GM23338 (cell line): Measurements from ENCODE around the gene ARHGDIA. TPM values are rescaled to one million over a fixed set of nuclear protein-coding genes. Genes with fewer than 3 reads are reported as not detected.

Source experiments
- ATAC-seq: fragments of 200-7000 bp; cut with Tn5 transposase; 3 replicates; pipeline ENCODE4 v1.9.1; 2020
- DNase-seq: peaks from one replicate; pipeline ENCODE4 v3.0.0-alpha.2; 2015; ENCODE audit warnings: low spot score
- H2AFZ ChIP-seq: fragments of 200-600 bp; sonication (generic); 2 replicates; pipeline ENCODE4 v1.8.0; 2016; ENCODE audit warnings: antibody characterized with exemption, mild to moderate bottlenecking, moderate library complexity
- H3F3A ChIP-seq: fragments of 200-600 bp; sonication (generic); replicated peaks from 2 replicates; pipeline ENCODE4 v1.8.0; 2017; ENCODE audit warnings: antibody characterized with exemption, mixed run types, low read depth
- H3K27ac ChIP-seq: fragments of 200-600 bp; sonication (generic); 2 replicates; pipeline ENCODE4 v1.6.1; 2016; ENCODE audit warnings: low read depth
- H3K27me3 ChIP-seq: fragments of 200-600 bp; sonication (generic); 2 replicates; pipeline ENCODE4 v1.8.0; 2016; ENCODE audit warnings: mild to moderate bottlenecking, mixed run types, moderate library complexity; ENCODE audit not compliant: insufficient read depth
- H3K36me3 ChIP-seq: fragments of 200-600 bp; sonication (generic); 2 replicates; pipeline ENCODE4 v1.8.0; 2016; ENCODE audit warnings: mild to moderate bottlenecking; ENCODE audit not compliant: insufficient read depth
- H3K4me1 ChIP-seq: fragments of 200-600 bp; sonication (generic); 2 replicates; pipeline ENCODE4 v1.8.0; 2016; ENCODE audit warnings: mild to moderate bottlenecking, moderate library complexity; ENCODE audit not compliant: insufficient read depth
- H3K4me2 ChIP-seq: fragments of 200-600 bp; sonication (generic); 2 replicates; pipeline ENCODE4 v1.7.1; 2017; ENCODE audit warnings: mixed run types
- H3K4me3 ChIP-seq: fragments of 200-600 bp; sonication (generic); 2 replicates; pipeline ENCODE4 v1.6.1; 2016; ENCODE audit warnings: mixed run types
- H3K79me2 ChIP-seq: fragments of 200-600 bp; sonication (generic); replicated peaks from 2 replicates; pipeline ENCODE4 v1.8.0; 2017; ENCODE audit warnings: mild to moderate bottlenecking; ENCODE audit not compliant: insufficient read depth
- H3K9me2 ChIP-seq: fragments of 200-600 bp; sonication (generic); 2 replicates; pipeline ENCODE4 v1.8.0; 2017; ENCODE audit not compliant: insufficient read depth
- H4K20me1 ChIP-seq: fragments of 200-600 bp; sonication (generic); replicated peaks from 2 replicates; pipeline ENCODE4 v1.8.0; 2017; ENCODE audit warnings: mild to moderate bottlenecking; ENCODE audit not compliant: insufficient read depth
- H3K27ac Mint-ChIP-seq: 2 replicates; pipeline ENCODE4 v1.8.0; 2020; ENCODE audit warnings: inconsistent platforms, mild to moderate bottlenecking, moderate library complexity, mixed read lengths
- H3K27me3 Mint-ChIP-seq: 3 replicates; pipeline ENCODE4 v1.8.0; 2022; ENCODE audit warnings: low read depth, mild to moderate bottlenecking, moderate library complexity, mixed read lengths, inconsistent platforms; ENCODE audit not compliant: insufficient read depth, poor library complexity
- H3K36me3 Mint-ChIP-seq: 3 replicates; pipeline ENCODE4 v1.8.0; 2021; ENCODE audit warnings: low read depth, mild to moderate bottlenecking, inconsistent platforms, moderate library complexity, mixed read lengths
- H3K4me1 Mint-ChIP-seq: 3 replicates; pipeline ENCODE4 v1.8.0; 2020; ENCODE audit warnings: mild to moderate bottlenecking, inconsistent platforms, mixed read lengths
- H3K4me3 Mint-ChIP-seq: 3 replicates; pipeline ENCODE4 v1.8.0; 2021; ENCODE audit warnings: moderate library complexity, mild to moderate bottlenecking, inconsistent platforms, mixed read lengths
- H3K9me3 Mint-ChIP-seq: 3 replicates; pipeline ENCODE4 v1.8.0; 2020; ENCODE audit warnings: moderate library complexity, mild to moderate bottlenecking, inconsistent platforms, mixed read lengths
- CREB1 ChIP-seq: fragments of 250-450 bp; sonication (Bioruptor Pico); IDR thresholded peaks from 2 replicates; pipeline ENCODE4 v1.5.0; 2020; ENCODE audit warnings: low read depth, mild to moderate bottlenecking, moderate library complexity
- EZH2 ChIP-seq: fragments of 200-600 bp; sonication (generic); IDR thresholded peaks from one replicate; pipeline ENCODE4 v1.8.0; 2017; ENCODE audit warnings: antibody characterized with exemption, mild to moderate bottlenecking, low read depth; ENCODE audit not compliant: unreplicated experiment
- REST ChIP-seq: IDR thresholded peaks from one replicate; pipeline ENCODE4 v1.6.1; 2018; ENCODE audit warnings: antibody characterized with exemption; ENCODE audit not compliant: unreplicated experiment
- STAT1 ChIP-seq: IDR thresholded peaks from one replicate; pipeline ENCODE4 v1.6.1; 2016; ENCODE audit warnings: antibody characterized with exemption; ENCODE audit not compliant: unreplicated experiment
- ZNF114 ChIP-seq: fragments of 250-450 bp; sonication (Bioruptor Pico); IDR thresholded peaks from 2 replicates; pipeline ENCODE4 v1.5.0; 2020; ENCODE audit warnings: mild to moderate bottlenecking, moderate library complexity
- ZNF331 ChIP-seq: fragments of 250-450 bp; sonication (Bioruptor Pico); IDR thresholded peaks from 2 replicates; pipeline ENCODE4 v1.5.0; 2020; ENCODE audit warnings: low read depth, mild to moderate bottlenecking, moderate library complexity
- polyA plus RNA-seq: library from polyadenylated mRNA; unstranded; fragments of >200 nt; fragmentation: Nextera tagmentation; extraction: Ambion mirVana; gene quantifications from 2 replicates; pipeline ENCODE4 v1.2.1, GENCODE V29; 2016
- total RNA-seq: library from RNA; depleted of rRNA; stranded (reverse); fragments of >200 nt; shearing (Covaris generic); gene quantifications from 2 replicates; pipeline ENCODE4 v1.2.3, GENCODE V29; 2014
- TF ChIP-seq, protein P1 (sequence below), 2 experiments: fragments of 200-600 bp in 1 of 2; sonication (generic) in 1 of 2; conservative IDR thresholded peaks; 2 replicates each; pipeline versions ENCODE4 v1.5.1 to v1.6.1; 2016 to 2017; ENCODE audit warnings: antibody characterized with exemption in 2 of 2, low read depth in 2 of 2, mild to moderate bottlenecking in 2 of 2, moderate library complexity in 1 of 2

The ARHGDIA gene
- total and polyA plus RNA-seq, 2 experiments from 2014 or later, result 125 to 140 TPM

DNA sequence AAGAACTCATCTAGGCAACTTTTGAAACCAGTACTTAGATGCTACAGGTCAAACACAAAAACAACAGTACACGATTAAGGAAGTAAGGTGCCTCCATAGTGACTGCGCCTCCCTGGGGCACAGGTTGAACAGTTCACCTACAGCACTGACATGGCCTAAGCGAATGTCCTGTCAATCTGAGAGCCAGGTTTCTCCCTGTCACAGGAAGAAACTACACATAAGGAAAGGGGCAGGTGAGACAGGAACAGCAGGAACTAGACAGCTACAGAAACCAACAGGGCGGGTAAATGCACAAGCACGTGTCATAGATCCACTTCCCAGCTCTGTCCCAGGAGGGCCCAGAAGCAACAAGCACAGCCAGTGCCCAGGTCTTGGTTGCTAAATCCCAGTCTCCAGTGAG lies 8.0 kb upstream of the ARHGDIA start (continued):
- no peak for TF ChIP-seq CREB1 (CRISPR knock-in tag)
- TF ChIP-seq ZNF331, result no peak
- TF ChIP-seq STAT1, result no peak
- no peak for TF ChIP-seq EZH2

DNA sequence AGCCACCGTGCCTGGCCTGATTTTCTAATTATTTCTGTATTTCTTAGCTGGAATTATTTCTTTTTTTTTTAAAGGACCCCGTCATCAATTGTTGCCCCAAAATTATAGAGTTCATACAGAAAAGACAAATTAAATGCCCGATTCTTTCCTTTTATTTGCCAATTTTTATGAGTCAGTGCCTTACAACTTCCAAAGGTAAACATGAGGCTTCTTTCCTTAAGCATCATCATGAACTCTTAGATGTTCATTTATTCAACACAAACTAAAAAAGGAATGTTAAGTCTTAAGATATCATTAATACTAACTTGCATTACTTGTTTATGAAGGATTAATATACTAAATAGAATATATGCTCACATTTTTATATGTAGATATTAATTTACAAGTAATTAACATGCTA lies 7.2 kb upstream of the ARHGDIA start:
- ATAC-seq (no peak), DNase-seq (no peak)
- peaks cover 15% of the 10 kb centered on the region for H3K27me3 Mint-ChIP-seq
- Histone ChIP-seq H3K36me3 (peaks cover 9% of the 10 kb centered on the region; the same call in 1 of the 2 replicates), H3K79me2 (no peaks in the 10 kb centered on the region), H2AFZ (no peak overlapping the region), H3F3A (no peaks in the 10 kb centered on the region), H3K27ac (no peak overlapping the region), H3K4me2 (no peak overlapping the region), H4K20me1 (peaks cover 4% of the 10 kb centered on the region), H3K9me2 (no peaks in the 10 kb centered on the region), H3K4me1 (no peaks in the 10 kb centered on the region), H3K27me3 (no peaks in the 10 kb centered on the region), H3K4me3 (no peak overlapping the region)
- H3K4me1 Mint-ChIP-seq, result no peaks in the 10 kb centered on the region
- H3K36me3 Mint-ChIP-seq, result peaks cover 51% of the 10 kb centered on the region
- no peak for TF ChIP-seq EZH2
- TF ChIP-seq STAT1, result no peak
- TF ChIP-seq, protein P1, sequence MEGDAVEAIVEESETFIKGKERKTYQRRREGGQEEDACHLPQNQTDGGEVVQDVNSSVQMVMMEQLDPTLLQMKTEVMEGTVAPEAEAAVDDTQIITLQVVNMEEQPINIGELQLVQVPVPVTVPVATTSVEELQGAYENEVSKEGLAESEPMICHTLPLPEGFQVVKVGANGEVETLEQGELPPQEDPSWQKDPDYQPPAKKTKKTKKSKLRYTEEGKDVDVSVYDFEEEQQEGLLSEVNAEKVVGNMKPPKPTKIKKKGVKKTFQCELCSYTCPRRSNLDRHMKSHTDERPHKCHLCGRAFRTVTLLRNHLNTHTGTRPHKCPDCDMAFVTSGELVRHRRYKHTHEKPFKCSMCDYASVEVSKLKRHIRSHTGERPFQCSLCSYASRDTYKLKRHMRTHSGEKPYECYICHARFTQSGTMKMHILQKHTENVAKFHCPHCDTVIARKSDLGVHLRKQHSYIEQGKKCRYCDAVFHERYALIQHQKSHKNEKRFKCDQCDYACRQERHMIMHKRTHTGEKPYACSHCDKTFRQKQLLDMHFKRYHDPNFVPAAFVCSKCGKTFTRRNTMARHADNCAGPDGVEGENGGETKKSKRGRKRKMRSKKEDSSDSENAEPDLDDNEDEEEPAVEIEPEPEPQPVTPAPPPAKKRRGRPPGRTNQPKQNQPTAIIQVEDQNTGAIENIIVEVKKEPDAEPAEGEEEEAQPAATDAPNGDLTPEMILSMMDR (conservative IDR thresholded peaks at IDR 0.05; ENCODE audit: low read depth in 2 of 2), result no peak
- no peak overlapping the region for H3K4me3 Mint-ChIP-seq
- H3K9me3 Mint-ChIP-seq, result no peaks in the 10 kb centered on the region
- no peak overlapping the region for H3K27ac Mint-ChIP-seq

DNA sequence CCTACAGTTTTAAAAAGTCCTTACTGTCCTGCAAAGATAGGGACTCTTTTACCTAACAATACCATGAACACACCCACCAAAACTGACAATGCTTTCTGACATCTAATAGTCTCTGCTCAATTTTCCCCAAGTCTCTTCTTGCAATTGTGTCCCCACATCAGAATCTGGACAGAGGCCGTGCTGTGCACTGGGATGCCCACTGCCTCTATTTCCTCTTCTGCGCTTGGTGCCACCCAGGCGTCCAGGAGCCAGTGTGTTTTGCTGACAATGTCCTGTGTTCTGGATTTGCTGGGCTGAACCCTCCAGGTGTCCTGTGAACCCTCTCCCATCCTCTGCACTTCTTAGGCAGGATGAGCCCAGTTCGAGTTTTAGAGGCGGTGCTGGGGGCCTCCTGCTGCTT lies 6.4 kb upstream of the ARHGDIA start:
- DNase-seq (no peak), ATAC-seq (no peak)
- Histone ChIP-seq H3F3A (0 out of 2 replicates have a peak, but pooled peaks cover 3% of the 10 kb centered on the region), H3K27me3 (no peaks in the 10 kb centered on the region), H3K4me3 (no peak overlapping the region), H3K36me3 (peaks cover 9% of the 10 kb centered on the region; the same call in 1 of the 2 replicates), H3K4me1 (no peaks in the 10 kb centered on the region), H3K9me2 (no peaks in the 10 kb centered on the region), H3K27ac (no peak overlapping the region), H2AFZ (no peak overlapping the region), H3K79me2 (no peaks in the 10 kb centered on the region), H3K4me2 (no peak overlapping the region), H4K20me1 (peaks cover 4% of the 10 kb centered on the region)
- Mint-ChIP-seq H3K4me1 (no peaks in the 10 kb centered on the region), H3K9me3 (no peaks in the 10 kb centered on the region), H3K27me3 (peaks cover 14% of the 10 kb centered on the region), H3K4me3 (no peak overlapping the region; the same call in 2 of the 3 replicates), H3K36me3 (peaks cover 47% of the 10 kb centered on the region), H3K27ac (no peak overlapping the region)
- TF ChIP-seq ZNF114 (no peak), REST (no peak)
